T-helper 1 cell treated with Interleukin-12 subunit alpha and Interleukin-12 subunit beta and Interleukin-4 antibody, amounts not matched to agents 30 μg/mL and 1 μg/mL, for 36 hours (primary cell): ENCODE data around the gene EOMES.

Source experiments
- H3K27ac Mint-ChIP-seq: one replicate; pipeline ENCODE4 v1.8.0; 2021; ENCODE audit warnings: mild to moderate bottlenecking, mixed read lengths
- H3K27me3 Mint-ChIP-seq: one replicate; pipeline ENCODE4 v1.8.0; 2021; ENCODE audit warnings: low read depth, mixed read lengths
- H3K36me3 Mint-ChIP-seq: one replicate; pipeline ENCODE4 v1.8.0; 2021; ENCODE audit warnings: low read depth, mixed read lengths
- H3K4me1 Mint-ChIP-seq: one replicate; pipeline ENCODE4 v1.8.0; 2021; ENCODE audit warnings: low read depth, mixed read lengths
- H3K4me3 Mint-ChIP-seq: one replicate; pipeline ENCODE4 v1.8.0; 2021; ENCODE audit warnings: mild to moderate bottlenecking, moderate library complexity, mixed read lengths
- H3K9me3 Mint-ChIP-seq: one replicate; pipeline ENCODE4 v1.8.0; 2021; ENCODE audit warnings: mixed read lengths

Gene EOMES

DNA sequence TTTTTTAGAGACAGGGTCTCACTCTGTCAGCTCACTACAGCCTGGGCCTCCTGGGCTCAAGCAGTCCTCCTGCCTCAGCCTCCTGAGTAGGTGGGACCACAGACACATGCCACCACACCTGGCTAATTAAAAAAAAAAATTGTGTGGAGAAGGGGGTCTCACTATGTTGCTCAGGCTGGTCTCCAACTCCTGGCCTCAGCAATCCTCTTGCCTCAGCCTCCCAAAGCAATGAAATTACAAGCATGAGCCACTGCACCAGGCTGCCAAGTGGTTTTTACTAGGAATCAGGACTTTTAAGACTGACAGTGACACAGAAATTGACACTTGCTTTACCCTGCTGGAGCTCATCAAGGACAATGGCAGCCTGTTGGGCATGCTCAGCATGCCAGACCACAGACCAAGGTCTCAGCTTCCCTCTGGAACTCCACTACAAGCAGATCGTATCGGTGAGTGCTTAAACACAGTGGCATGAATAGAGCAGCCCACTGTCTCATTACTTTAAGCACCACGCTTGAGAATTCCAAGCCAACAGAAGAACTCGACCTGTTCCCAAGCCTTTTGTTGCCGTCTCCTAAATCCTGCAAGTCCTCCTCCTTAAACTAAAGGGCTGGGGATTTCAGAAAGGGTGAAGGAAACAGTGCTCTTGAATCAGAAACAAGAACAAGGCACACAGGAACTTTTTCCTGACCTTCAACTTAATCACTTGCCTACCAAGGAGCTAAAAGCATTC is 41.4 kb downstream of the EOMES start:
- peaks cover 14% of the 10 kb centered on the region for H3K27me3 Mint-ChIP-seq
- peaks cover 11% of the 10 kb centered on the region for H3K4me1 Mint-ChIP-seq
- H3K4me3 Mint-ChIP-seq: no peak overlapping the region
- H3K36me3 Mint-ChIP-seq: no peaks in the 10 kb centered on the region
- no peaks in the 10 kb centered on the region for H3K9me3 Mint-ChIP-seq
- H3K27ac Mint-ChIP-seq: peak overlapping the region; percentile 81

DNA sequence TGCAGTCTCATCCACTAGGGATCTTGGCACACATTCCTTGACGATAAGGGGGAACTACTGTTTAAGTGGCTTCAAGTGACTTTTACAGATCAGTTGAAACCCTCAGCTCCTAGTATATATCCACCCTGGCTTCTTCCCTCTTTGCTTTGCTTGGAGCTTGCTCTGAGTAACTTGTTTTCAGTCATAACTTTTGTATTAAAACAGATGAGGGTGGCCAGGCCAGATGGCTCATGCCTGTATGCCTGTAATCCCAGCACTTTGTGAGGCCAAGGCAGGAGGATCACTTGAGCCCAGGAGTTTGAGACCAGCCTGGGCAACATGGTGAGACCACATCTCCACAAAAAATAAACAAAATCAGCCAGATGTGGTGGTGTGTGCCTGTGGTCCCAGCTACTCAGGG is 42.4 kb downstream of the EOMES start:
- H3K4me3 Mint-ChIP-seq: no peak overlapping the region
- no peak overlapping the region for H3K27ac Mint-ChIP-seq
- peaks cover 8% of the 10 kb centered on the region for H3K27me3 Mint-ChIP-seq
- H3K9me3 Mint-ChIP-seq: no peaks in the 10 kb centered on the region
- no peaks in the 10 kb centered on the region for H3K36me3 Mint-ChIP-seq
- H3K4me1 Mint-ChIP-seq: peaks cover 11% of the 10 kb centered on the region

DNA sequence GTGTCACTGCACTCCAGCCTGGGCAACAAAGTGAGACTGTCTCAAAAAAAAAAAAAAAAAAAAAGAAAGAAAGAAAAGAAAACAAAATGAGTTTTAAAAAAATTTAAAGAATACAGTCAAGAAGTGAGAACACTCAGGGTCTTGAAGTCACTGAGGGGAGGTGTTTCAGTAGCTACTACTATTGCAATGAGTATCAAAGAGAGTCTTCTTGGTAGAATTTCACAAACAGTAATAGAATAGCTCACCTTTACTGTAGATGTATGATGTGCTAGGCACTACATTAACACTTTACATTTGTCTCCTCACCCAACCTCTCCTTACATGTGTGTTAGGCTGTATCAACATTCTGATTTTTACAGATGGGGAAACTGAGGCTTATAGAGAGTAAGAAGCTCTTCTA is 43.9 kb downstream of the EOMES start:
- Mint-ChIP-seq H3K4me3 (no peak overlapping the region), H3K27ac (no peak overlapping the region), H3K9me3 (no peaks in the 10 kb centered on the region), H3K36me3 (no peaks in the 10 kb centered on the region), H3K27me3 (peaks cover 5% of the 10 kb centered on the region), H3K4me1 (peaks cover 11% of the 10 kb centered on the region)

DNA sequence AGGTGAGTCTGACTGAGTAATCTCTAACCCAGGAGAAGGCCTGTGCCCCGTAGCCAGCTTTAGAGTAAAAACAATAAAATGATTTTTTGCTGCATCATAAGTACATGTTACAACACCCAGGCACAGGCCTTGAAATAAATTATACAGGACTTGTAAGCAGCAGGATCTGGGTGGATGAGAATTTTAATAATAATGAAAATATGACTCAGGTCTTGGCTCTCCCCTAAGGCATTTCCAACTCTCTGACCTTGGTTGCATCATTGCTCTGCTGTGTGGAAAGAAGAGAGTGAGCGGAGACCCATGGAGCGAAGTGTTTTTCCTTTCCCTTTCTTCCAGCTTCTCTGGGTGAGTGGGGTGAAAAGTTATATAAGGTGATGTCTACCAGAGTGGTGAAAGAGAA is 44.6 kb downstream of the EOMES start:
- Mint-ChIP-seq H3K27ac (no peak overlapping the region), H3K36me3 (no peaks in the 10 kb centered on the region), H3K4me1 (peaks cover 11% of the 10 kb centered on the region), H3K4me3 (no peak overlapping the region), H3K9me3 (no peaks in the 10 kb centered on the region), H3K27me3 (peaks cover 5% of the 10 kb centered on the region)

DNA sequence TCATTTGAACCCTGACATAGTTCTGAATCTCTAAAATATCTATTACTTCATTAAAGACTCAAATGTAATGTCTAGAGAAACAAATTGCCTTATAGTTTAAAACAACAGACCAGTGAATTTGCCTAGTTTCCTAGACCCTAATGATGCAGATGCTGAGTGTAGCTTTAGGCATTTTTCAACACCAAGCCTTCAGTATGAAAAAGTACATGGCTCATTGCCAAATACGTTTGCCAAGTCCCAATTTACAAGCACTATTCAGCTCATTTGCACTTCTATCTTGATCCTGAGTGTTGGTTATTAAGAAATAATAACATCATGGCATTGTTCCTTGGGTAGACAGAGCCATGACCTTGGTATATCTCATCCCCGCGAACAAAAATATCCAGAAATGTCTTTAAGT is 46.8 kb downstream of the EOMES start:
- Mint-ChIP-seq H3K9me3 (no peaks in the 10 kb centered on the region), H3K27me3 (no peaks in the 10 kb centered on the region), H3K4me3 (no peak overlapping the region), H3K36me3 (no peaks in the 10 kb centered on the region), H3K27ac (no peak overlapping the region), H3K4me1 (peaks cover 2% of the 10 kb centered on the region)

DNA sequence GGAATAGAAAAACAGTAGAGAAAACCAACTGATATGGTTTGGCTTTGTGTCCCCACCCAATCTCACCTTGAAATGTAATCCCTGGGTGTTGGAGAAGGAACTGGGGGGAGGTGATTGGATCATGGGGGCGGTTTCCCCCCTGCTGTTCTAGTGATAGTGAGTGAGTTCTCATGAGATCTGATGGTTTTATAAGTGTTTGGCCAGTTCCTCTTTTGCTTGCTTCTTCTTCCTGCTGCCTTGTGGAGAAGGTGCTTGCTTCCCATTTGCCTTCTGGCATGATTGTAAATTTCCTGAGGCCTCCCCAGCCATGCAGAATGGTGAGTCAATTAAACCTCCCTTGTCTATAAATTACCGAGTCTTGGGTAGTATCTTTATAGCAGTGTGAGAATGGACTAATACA is 48.4 kb downstream of the EOMES start:
- no peaks in the 10 kb centered on the region for H3K36me3 Mint-ChIP-seq
- H3K27ac Mint-ChIP-seq: no peak overlapping the region
- H3K4me3 Mint-ChIP-seq: no peak overlapping the region
- H3K9me3 Mint-ChIP-seq: no peaks in the 10 kb centered on the region
- H3K27me3 Mint-ChIP-seq: no peaks in the 10 kb centered on the region
- H3K4me1 Mint-ChIP-seq: peaks cover 5% of the 10 kb centered on the region

DNA sequence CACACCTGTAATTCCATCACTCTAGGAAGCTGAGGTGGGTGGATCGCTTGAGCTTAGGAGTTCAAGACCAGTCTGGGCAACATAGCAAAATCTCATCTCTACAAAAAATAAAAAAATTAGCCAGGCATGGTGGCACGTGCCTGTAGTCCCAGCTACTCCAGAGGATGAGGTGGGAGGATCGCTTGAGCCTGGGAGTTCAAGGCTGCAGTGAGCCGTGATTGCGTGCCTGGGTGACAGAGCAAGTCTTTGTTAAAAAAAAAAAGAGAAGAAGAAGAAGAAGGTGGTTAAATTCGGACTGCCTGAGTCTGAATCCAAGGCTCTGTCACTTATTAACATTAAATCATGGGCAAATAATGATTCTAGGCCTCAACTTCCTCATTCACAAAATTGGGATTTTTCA is 51.0 kb downstream of the EOMES start:
- Mint-ChIP-seq H3K4me3 (no peak overlapping the region), H3K27me3 (no peaks in the 10 kb centered on the region)

DNA sequence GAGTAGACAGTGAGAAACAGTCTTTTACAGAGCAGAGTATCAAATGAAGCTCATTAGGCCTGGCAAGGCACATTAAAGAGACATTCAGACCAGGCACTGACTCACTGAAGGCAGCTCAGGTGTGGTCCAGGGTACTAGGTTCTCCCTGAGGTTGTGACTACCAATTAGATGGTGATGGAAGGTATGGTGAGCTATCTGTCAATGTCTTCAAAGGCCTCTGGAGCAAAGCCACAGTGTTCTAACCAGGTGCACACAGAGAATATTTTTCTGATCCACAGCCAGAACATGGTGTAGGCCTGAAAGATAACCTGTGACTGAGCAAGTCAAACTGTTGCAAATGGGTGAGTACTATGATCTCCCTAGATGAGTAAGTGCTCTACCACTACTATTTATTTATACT is 51.5 kb downstream of the EOMES start:
- Mint-ChIP-seq H3K9me3 (no peaks in the 10 kb centered on the region), H3K4me3 (no peak overlapping the region), H3K27ac (no peak overlapping the region), H3K36me3 (no peaks in the 10 kb centered on the region), H3K4me1 (peaks cover 18% of the 10 kb centered on the region), H3K27me3 (no peaks in the 10 kb centered on the region)

More for the DNA sequence above, 51.0 kb downstream of the EOMES start:
- no peaks in the 10 kb centered on the region for H3K9me3 Mint-ChIP-seq
- no peak overlapping the region for H3K27ac Mint-ChIP-seq
- H3K4me1 Mint-ChIP-seq: peaks cover 18% of the 10 kb centered on the region
- no peaks in the 10 kb centered on the region for H3K36me3 Mint-ChIP-seq

DNA sequence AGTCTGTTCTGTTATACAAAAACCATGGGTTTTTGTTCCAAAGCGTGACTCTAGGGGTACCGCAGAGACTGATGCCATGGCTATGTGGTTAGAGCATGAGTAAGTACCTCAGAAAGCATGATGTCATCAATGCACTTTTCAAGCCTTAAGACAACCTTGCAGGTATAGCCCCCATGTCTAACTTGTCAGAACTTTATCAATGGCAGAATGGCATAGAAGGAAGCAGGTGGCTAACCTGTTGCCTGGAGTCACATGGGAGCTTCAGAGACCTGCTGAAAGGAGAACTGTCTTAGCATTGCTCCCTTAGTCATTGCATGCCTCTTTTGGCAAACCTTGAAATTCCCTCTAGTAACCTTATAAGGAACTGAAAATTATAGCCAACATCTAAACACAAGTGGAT is 52.5 kb downstream of the EOMES start:
- no peak overlapping the region for H3K4me3 Mint-ChIP-seq
- H3K9me3 Mint-ChIP-seq: no peaks in the 10 kb centered on the region
- H3K36me3 Mint-ChIP-seq: no peaks in the 10 kb centered on the region
- no peaks in the 10 kb centered on the region for H3K27me3 Mint-ChIP-seq
- no peak overlapping the region for H3K27ac Mint-ChIP-seq
- H3K4me1 Mint-ChIP-seq: peaks cover 20% of the 10 kb centered on the region

DNA sequence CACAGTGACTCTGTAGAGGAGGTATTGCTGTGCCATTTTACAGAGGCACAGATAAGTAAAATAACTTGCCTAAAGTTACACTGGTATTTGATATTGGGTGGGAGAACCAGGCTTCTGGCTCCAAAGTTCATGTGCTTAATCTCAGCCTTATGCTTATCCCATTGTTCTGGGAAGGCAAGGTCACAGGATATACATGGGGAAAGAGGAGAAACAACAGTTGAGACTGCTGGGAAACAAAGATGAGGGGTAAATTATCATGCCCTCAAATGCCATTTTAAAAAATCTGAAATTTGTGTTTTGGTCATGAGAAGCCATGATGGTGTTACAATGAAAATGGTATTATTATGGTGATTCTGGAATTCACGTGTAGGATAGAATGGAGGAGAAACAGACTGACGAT is 54.4 kb downstream of the EOMES start:
- Mint-ChIP-seq H3K4me3 (no peak overlapping the region), H3K4me1 (peaks cover 20% of the 10 kb centered on the region), H3K27me3 (no peaks in the 10 kb centered on the region), H3K9me3 (peaks cover 5% of the 10 kb centered on the region), H3K36me3 (no peaks in the 10 kb centered on the region), H3K27ac (no peak overlapping the region)

DNA sequence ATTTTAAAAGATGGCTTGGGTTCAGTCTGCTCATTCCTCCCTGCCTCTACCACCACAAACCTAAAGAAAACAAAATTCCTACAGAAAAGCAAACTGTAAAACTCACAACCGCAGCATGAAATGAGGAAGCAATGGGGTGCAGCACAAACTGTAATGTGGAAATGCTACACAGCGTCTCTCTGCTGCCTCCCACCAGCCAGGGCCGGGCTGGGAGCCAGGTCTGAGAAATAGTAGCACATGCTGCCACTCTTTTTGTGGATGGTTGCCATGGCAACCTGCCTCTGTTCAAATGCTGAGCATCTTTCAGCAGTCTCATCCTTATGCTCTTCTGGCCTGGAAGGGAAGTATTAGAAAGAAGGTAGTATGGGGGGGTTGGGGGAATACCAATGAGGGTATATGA is 55.4 kb downstream of the EOMES start:
- no peaks in the 10 kb centered on the region for H3K36me3 Mint-ChIP-seq
- H3K4me1 Mint-ChIP-seq: peaks cover 25% of the 10 kb centered on the region
- H3K27ac Mint-ChIP-seq: peak overlapping the region; percentile 76
- H3K4me3 Mint-ChIP-seq: peak overlapping the region; percentile 61
- peaks cover 14% of the 10 kb centered on the region for H3K9me3 Mint-ChIP-seq
- H3K27me3 Mint-ChIP-seq: no peaks in the 10 kb centered on the region

DNA sequence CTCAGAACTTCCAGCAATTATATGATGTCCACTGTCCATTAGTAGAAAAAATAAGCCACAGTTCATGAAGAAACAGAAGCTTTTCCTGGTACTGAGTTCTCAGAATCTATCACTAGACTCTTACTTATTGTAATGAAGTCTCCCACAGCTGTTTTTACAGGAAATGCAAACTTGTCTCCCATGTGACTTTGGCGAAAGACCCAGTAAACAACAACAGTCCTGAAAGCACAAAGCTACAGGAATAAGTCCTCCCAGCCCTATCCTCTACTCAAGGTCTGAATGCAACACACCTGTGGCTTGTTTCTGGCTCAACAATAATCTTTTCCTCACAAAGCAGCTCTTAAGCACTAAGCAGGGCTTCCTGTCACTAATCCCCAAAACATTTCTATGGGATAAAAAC is 55.9 kb downstream of the EOMES start:
- Mint-ChIP-seq H3K36me3 (peaks cover 1% of the 10 kb centered on the region), H3K9me3 (peaks cover 18% of the 10 kb centered on the region), H3K4me1 (peaks cover 28% of the 10 kb centered on the region), H3K27me3 (no peaks in the 10 kb centered on the region), H3K27ac (peak overlapping the region; percentile 76), H3K4me3 (peak overlapping the region; percentile 61)
